NK-92 (cell line): ENCODE data around the gene CHCHD3.
"Not testable (repeated sequence)": the region's sequence is repeated elsewhere in the genome, so short reads cannot be mapped to it uniquely, and the experiment has no call there.

Experiments
- DNase-seq: peaks from one replicate; lab custom pipeline; 2025; ENCODE audit not compliant: unreplicated experiment; lab: John Stamatoyannopoulos, UW

Gene CHCHD3

DNA sequence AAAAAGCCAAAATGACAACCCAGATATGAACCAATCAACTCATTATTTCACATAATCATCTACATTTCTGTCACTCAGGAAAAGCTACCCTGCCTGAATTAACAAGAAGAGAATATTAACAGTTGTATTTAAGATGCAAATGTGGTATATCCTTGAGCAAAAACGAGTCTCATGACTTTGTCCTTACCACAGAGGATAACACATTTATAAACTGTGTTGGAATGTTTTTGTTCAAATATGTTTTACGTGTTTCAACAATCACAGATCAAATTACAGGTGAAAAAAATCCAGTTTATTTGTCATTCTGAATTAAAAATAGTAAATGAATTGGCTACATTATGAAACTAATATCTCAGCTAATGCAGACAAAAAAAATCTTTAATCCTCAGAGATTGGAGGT lies 34.6 kb downstream of the CHCHD3 start:
- no peak for DNase-seq

DNA sequence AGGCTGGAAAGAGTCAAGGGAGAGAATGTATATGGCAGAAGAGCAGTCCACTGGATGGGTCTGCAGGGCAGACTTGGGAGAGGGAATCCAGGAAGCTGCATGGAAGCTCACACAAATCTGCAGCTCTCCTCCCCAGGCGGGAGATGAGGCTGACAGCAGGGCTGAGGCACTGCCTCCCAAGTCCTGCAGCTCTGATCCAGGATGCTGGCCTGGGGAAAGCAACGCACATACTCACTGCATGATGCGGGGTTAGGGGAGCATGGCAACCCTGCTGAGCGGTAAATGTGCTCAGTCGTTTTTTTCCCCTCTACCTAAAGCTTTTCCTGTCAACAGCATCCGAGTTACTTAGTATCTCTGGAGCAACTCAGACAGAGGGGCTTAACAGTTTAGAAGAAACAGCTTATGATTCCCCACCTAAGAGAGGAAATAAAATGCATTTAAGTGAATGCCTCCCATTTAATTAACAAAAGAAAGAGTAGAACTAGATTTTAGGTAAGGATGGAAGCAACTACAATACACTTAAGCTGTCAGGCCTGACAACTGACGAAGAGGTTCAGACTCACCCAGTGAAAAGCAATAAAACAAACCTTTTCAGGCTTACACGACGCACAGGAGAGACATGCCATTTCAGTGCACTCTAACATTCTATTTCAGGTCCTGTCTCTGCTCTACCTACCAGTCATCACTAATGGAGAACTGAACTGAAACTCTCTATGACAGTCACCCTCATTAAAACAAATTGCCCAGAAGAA lies 37.0 kb downstream of the CHCHD3 start:
- DNase-seq, result no peak

- DNase-seq, result no peak
Observed at GRCh38 chr7:133040674-133041073, 41.2 kb downstream of the CHCHD3 start.

DNA sequence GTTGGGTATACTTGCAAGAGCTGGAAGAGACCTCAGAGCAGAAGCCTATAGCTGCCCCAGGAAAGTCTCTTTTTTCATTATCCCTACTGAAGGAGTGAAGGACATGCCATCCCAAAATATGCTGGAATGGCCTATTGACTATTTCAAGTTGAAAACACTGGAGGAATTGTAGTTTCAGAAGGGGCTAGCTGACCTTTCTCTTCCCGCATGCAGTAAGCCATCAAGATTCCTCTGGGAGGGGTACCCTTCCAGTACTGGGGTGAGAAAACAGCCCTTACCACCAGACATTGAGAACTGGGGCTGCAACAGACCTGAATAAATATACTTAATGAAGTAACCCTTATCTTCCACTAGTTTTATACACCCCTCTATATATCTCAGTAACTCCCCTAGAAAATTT lies 41.7 kb downstream of the CHCHD3 start:
- no peak for DNase-seq

GRCh38 chr7:133039614-133040013 lies 42.3 kb downstream of the CHCHD3 start:
- DNase-seq, result no peak

GRCh38 chr7:133036289-133036688 lies 45.6 kb downstream of the CHCHD3 start:
- no peak for DNase-seq

- not testable (repeated sequence) for DNase-seq
Observed at GRCh38 chr7:133035240-133035639, 46.6 kb downstream of the CHCHD3 start.

GRCh38 chr7:133030346-133030745 lies 51.5 kb downstream of the CHCHD3 start:
- DNase-seq, result no peak

DNA sequence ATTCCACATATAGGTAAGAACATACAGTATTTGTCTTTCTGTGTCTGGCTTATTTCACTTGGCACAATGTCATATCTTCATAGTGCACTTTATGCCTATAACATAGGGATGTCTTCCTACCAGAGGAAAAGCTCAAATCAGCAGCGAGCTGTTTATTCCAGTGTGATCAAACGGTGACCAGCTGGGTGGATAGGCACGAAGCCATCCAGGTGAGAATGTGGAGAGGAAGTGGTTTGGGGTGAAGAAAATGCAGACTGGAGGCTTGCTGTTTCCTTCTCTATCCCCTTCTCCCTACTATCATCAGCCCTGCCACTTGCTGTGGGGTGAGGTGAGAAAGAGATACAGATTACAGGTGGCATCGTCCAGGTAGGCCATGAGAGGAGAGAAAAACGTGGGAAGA lies 52.4 kb downstream of the CHCHD3 start:
- no peak for DNase-seq

DNA sequence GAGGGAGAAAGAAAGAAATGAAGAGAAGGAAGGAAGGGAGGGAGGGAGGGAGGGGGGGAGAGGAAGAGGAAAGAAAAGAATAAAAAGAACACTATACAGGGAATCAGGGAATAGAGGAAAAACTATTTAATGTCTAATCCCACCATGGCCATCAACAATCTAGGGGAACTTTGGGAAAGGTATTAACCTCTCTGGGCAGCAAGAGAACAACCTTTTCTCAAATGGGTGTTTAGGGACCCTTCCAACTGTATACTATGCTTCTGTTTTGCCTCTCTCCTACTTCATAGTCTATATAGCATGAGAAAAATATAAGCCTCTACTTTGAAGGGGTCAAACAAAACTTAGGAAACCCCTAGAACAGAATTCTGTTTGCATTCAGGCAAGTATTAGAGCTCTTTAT lies 54.5 kb downstream of the CHCHD3 start:
- no peak for DNase-seq

DNA sequence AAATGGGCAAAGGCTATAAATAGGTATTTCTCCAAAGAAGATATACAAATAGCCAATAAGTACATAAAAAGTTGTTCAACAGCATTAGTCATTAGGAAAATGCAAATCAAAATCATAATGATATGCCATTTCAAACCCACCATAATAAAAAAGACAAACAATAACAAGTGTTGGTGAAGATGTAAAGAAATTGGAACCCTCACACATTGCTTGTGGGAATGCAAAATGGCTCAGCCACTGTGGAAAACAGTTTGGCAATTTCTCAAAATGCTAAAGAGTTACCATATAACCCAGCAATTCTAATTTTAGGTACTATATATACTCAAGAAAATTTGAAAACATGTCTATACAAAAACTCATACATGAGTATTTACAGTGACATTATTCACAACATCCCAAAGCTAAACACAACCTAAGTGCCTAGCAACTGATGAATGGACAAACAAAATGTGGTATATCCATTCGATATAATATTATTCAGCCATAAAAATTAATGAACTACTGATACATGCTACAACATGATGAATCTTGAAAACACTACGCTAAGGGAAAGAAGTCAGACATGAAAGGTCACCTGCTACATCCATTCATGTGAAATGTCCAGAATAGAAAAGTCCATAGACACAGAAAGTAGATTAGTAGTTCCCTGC lies 55.6 kb downstream of the CHCHD3 start:
- no peak for DNase-seq

- DNase-seq, result no peak
Observed at GRCh38 chr7:133025056-133025455, 56.8 kb downstream of the CHCHD3 start.

DNA sequence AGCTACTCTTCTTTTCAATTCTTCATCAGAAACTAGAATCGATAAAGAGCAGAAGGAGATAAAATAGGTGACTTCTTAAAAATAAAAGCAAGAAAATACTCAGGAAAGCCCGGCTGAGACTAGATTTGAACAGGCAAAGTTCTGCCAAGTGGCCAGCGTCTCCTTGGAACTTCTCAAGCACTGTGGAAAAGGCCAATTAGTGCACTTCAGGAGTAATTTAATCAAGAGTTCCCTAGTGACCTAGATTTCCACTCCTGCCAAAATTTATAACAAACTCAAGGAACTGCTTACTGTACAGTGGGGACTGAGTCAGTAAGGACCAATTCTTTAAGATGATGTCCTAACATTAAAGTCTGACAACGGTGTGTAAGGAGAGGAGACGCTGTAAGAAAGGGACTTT lies 57.3 kb downstream of the CHCHD3 start:
- DNase-seq, result no peak

DNA sequence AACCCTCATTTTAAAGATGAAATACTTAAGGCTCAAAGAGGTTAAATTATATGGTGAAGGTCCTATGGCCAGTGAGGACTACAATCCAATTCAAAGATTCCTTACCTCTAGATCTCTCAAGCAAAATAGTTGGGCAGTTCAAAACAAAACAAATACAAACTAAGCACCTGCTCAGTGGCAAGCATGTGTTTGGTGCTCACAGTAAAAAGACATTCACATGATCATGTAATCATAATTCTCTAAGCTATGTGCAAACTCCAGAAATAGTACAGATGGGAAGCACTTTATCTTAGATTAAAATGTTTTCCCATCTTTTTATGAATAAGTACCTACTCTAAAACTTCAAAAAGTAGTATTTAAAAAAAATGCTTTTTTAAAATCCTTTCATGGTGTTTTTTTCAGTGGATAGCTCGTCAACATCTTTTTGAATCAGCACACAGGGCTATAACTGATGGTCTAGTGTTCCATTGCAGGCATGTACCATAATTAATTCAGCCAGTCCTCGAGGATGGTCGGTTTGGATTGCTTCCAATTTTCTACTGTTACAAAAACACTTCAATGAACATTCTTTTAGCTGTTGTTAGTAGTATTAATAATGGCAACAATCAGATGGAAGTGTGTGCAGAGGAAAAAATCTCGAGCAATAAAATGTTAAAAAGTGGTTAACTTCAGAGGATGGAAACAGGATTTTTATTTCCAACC lies 58.4 kb downstream of the CHCHD3 start:
- no peak for DNase-seq

DNA sequence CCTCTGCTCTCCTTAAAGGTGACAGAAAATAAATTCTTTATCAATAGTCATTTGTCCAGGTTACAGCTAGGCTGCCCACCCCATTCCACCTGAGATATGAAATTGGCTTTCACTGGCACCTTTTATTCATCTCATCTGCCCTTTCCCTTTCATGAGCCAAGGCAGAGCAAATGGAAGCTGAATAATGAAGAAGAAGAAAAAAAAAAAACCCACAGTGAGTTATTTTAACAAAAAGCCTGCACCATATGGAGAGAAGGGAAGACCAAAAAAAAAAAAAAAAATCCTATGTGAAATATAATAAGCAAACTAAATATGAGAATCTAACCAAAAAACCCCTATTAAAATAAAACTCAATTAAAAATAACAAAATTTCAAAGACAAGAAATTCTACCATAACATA lies 59.2 kb downstream of the CHCHD3 start:
- DNase-seq, result no peak

DNA sequence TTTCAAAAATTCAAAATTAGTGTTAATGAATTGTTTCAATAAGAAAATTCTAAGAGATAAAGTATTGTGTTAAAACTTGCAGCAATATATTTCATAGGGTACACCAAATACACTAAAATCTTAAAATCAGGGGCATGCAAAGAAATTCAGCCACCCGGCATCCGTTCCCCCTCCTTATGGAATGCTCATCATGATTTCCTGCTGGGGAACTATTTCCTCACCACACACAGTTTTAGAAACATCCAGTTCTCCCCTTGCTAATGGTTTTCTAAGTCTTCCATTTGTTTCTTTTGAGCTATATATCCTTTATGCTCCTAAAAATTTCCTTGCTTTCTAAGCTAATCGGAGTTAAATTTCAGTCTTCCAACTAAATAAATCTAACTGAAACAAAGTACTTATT lies 60.7 kb downstream of the CHCHD3 start:
- DNase-seq, result no peak

- DNase-seq, result no peak
Observed at GRCh38 chr7:133020496-133020895, 61.4 kb downstream of the CHCHD3 start.

- DNase-seq, result no peak
Observed at GRCh38 chr7:133019590-133019989, 62.3 kb downstream of the CHCHD3 start.

DNA sequence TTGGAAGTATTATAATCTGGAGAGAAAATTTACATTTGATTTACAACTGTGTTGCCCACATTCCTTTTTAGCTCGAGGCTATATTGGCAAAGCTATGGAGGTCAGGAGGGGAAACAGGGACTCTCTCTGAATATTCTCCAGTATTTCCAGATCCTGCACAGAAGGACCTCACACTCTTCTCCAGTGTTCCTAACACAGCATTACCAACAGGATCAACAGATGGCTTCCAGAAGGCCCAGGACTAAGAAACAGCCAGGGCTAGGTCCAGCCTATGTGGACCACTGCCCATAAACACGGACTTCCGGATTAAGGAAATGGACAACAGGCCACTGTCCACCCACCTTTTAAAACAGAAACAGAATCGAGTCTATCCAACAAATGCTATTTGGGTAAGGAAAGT lies 65.3 kb downstream of the CHCHD3 start:
- DNase-seq, result no peak

DNA sequence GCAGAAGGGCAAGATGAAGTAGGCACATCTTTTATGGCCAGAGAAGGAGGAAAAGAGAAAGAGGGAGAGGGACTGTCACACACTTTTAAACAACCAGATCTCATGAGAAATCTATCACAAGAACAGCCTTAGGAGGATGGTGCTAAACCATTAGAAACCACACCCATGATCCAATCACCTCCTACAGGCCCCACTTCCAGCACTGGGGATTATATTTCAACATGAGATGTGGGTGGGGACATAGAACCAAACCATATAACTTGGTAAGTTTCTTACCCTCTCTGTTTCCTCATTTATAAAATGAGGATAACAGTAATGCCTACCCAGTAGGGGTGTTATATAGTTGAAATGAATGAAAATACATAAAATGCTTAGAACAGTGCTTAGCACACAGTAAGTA lies 66.0 kb downstream of the CHCHD3 start:
- no peak for DNase-seq

DNA sequence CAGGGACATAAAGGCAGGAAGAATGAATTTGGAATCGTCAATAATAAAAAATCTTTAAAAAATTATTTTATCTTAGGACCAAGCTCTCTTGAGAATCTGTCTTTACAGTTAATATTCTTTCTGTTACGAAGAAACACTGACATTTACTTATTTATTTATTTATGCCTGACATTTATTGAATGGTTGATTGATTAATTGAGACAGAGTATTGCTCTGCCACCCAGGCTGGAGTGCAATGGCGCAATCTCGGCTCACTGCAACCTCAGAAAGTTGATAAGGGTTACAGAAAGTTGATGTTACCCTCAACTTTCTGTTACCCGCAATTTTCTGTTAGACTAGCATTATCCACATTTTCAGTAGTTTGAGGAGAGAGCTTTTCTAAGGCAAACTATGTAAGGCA lies 70.1 kb downstream of the CHCHD3 start:
- DNase-seq, result no peak
